T-helper 9 cell (primary cell): ENCODE measurements around the gene SPPL2C.
"Not testable (repeated sequence)": the region's sequence is repeated elsewhere in the genome, so short reads cannot be mapped to it uniquely, and the experiment has no call there.

Source experiments
- DNase-seq: peaks from one replicate; pipeline ENCODE4 v3.0.0-alpha.2; 2020

SPPL2C gene

GRCh38 chr17:45851022-45851421 lies 6.3 kb downstream of the SPPL2C start:
- no peak for DNase-seq

GRCh38 chr17:45851464-45851863 lies 6.8 kb downstream of the SPPL2C start:
- DNase-seq, result no peak

GRCh38 chr17:45851873-45852272 lies 7.2 kb downstream of the SPPL2C start:
- no peak for DNase-seq

- DNase-seq, result peak; percentile 60
Measured at GRCh38 chr17:45852535-45853297, 8.0 kb downstream of the SPPL2C start.

- no peak for DNase-seq
Measured at GRCh38 chr17:45854209-45854608, 9.5 kb downstream of the SPPL2C start.

GRCh38 chr17:45855691-45856336 lies 11.1 kb downstream of the SPPL2C start:
- DNase-seq, result no peak

- no peak for DNase-seq
Measured at GRCh38 chr17:45857977-45858708, 13.5 kb downstream of the SPPL2C start.

- DNase-seq, result no peak
Measured at GRCh38 chr17:45861165-45861564, 16.5 kb downstream of the SPPL2C start.

DNA sequence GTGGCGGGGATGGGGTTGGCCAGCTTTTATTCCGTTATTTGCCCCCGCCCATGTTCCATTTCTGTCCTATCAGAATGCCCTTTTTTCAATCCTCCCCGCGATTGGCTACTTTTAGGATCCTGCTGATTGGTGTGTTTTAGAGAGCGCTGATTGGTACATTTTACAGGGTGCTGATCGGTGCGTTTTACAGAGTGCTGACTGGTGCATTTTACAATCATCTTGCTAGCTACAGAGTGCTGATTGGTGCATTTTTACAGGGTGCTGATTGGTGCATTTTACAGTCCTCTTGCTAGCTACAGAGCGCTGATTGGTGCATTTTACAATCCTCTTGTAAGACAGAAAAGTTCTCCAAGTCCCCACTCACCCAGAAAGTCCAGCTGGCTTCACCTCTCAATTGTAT lies 17.4 kb downstream of the SPPL2C start:
- not testable (repeated sequence) for DNase-seq

GRCh38 chr17:45863857-45864654 lies 19.4 kb downstream of the SPPL2C start:
- no peak for DNase-seq

GRCh38 chr17:45867171-45867570 lies 22.5 kb downstream of the SPPL2C start:
- DNase-seq, result no peak

- DNase-seq, result no peak
Measured at GRCh38 chr17:45867702-45868101, 23.0 kb downstream of the SPPL2C start.

GRCh38 chr17:45868276-45868675 lies 23.6 kb downstream of the SPPL2C start:
- DNase-seq, result no peak

GRCh38 chr17:45869676-45870341 lies 25.1 kb downstream of the SPPL2C start:
- no peak for DNase-seq

GRCh38 chr17:45870342-45870974 lies 25.8 kb downstream of the SPPL2C start:
- DNase-seq, result no peak

- no peak for DNase-seq
Measured at GRCh38 chr17:45871718-45872117, 27.0 kb downstream of the SPPL2C start.

GRCh38 chr17:45873728-45874127 lies 29.0 kb downstream of the SPPL2C start:
- DNase-seq, result peak; percentile 15

DNA sequence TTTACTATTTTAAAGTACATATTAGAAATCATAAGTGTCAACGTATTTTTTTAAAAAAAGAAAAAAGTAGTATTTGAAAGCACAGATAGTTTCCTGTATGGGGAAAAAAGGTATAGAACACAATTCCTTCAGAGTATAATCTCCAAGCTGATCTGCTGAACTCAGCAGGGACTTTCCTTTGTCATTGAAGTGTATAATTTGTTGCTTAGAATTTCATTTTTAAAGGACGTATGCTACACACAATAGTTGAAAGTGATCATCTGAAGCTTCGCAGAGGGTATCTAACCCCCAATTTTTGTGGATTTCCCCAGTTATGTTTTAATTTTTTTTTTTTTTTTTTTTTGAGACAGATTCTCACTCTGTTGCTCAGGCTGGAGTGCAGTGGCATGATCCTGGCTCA lies 29.5 kb downstream of the SPPL2C start:
- no peak for DNase-seq

- no peak for DNase-seq
Measured at GRCh38 chr17:45876539-45876938, 31.9 kb downstream of the SPPL2C start.

GRCh38 chr17:45877467-45877866 lies 32.8 kb downstream of the SPPL2C start:
- no peak for DNase-seq

- no peak for DNase-seq
Measured at GRCh38 chr17:45883063-45883462, 38.4 kb downstream of the SPPL2C start.

DNA sequence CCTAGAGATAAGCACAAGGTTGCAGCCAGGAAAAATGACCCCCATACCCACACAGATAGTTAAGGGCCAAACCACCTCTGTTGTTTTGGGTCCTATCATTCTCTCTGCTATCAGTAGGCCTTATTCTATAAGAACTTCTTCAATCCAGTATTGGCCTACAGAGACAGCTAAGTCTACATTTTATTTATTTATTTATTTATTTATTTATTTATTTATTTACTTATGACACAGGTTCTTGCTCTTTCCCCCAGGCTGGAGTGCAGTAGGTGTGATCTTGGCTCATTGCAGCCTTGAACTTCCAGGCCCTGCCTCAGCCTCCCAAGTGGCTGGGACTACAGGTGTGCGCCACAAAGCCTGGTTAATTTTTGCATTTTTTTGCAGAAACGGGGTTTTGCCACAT lies 42.2 kb downstream of the SPPL2C start:
- DNase-seq, result no peak
